Psoas muscle (tissue), 8 donors: ENCODE measurements around the gene CTNS. TPM values are rescaled to one million over a fixed set of nuclear protein-coding genes. Genes with fewer than 3 reads are reported as not detected.
"Not testable (repeated sequence)": the region's sequence is repeated elsewhere in the genome, so short reads cannot be mapped to it uniquely, and the experiment has no call there.

Source experiments
- ATAC-seq, 4 donors: fragments of 200-7000 bp; cut with Tn5 transposase; one replicate each; pipeline ENCODE4 v1.9.1; 2020; ENCODE audit warnings: moderate library complexity in 3 of 4, mild to moderate bottlenecking in 2 of 4
- DNase-seq, 2 donors: peaks; one replicate each; pipeline ENCODE4 v3.0.0-alpha.2; 2020
- H3K27ac ChIP-seq: fragments of 200-600 bp; one replicate; pipeline ENCODE4 v1.8.0; 2022
- H3K27me3 ChIP-seq, 3 donors: fragments of 200-600 bp in 1 of 3; one replicate each; pipeline versions ENCODE4 v1.6.1 to v1.8.0; 2013 to 2022; ENCODE audit warnings: low read length in 2 of 3, mild to moderate bottlenecking in 2 of 3, moderate library complexity in 1 of 3; ENCODE audit not compliant: insufficient read depth in 3 of 3
- H3K36me3 ChIP-seq, 2 donors: fragments of 200-600 bp in 1 of 2; one replicate each; pipeline versions ENCODE4 v1.6.1 to v1.8.0; 2013 to 2022; ENCODE audit warnings: low read depth in 1 of 2, mild to moderate bottlenecking in 1 of 2, moderate library complexity in 1 of 2; ENCODE audit not compliant: insufficient read depth in 1 of 2
- H3K4me1 ChIP-seq: fragments of 200-600 bp; one replicate; pipeline ENCODE4 v1.8.0; 2022
- H3K4me3 ChIP-seq: fragments of 200-600 bp; one replicate; pipeline ENCODE4 v1.8.0; 2022; ENCODE audit warnings: mild to moderate bottlenecking
- H3K9me3 ChIP-seq: fragments of 200-600 bp; one replicate; pipeline ENCODE4 v1.8.0; 2022
- CTCF ChIP-seq: fragments of 200-600 bp; IDR thresholded peaks from one replicate; pipeline ENCODE4 v1.8.0; 2022; ENCODE audit warnings: antibody characterized with exemption
- WGBS, 3 donors: extraction: QIAGEN DNeasy Blood & Tissue Kit; methylation state at CpG; one replicate each; pipeline versions ENCODE4 v1.1.6 to v1.1.7; 2013; 5-methylcytosine and 5-hydroxymethylcytosine counted together
- intact Hi-C, 2 donors: fragments of 100-400 bp; cut with DNase I; formaldehyde crosslinking; loops; one replicate each; pipeline versions ENCODE4 v1.11.0 to v1.14.2; 2022
- polyA plus RNA-seq, 3 donors: library from polyadenylated mRNA; stranded (reverse); fragments of 200-250 nt; gene quantifications; one replicate each; pipeline ENCODE4 v1.2.3, GENCODE V29; 2013
- total RNA-seq, 4 donors: library from RNA; stranded (reverse); fragmentation: NEBNext Ultra II Directional in 2 of 4; extraction: Animal tissue kit (Norgen Biotek cat#: 25700) in 2 of 4; gene quantifications; one replicate each; pipeline versions ENCODE4 v1.2.1 to v1.2.4, GENCODE V29; 2021 to 2023
- donor health status: healthy with polysubstance abuse.
- donor health status: DM: no; HTN: no; CAD: no; lungs with moderate emphysema.
- donor health status: Bipolar disorder and iron deficiency.
- donor health status: healthy.
- donor health status: DM: yes; HTN: yes; CAD: no.
- donor health status: DM: no; HTN: no; CAD: no.
- donor health status: DM: no; HTN: no; CAD: no.
- donor health status: DM: yes; HTN: yes; CAD: no.

Gene CTNS
- total and polyA plus RNA-seq, 7 donors, result 7.3 to 32.7 (median 10.1) TPM

GRCh38 chr17:3699951-3700350 is 63.4 kb downstream of the CTNS start:
- no peak for DNase-seq
- no peak for TF ChIP-seq CTCF
- WGBS, 3 donors, result 86 to 93% (median 89%) methylated on average over 4 of the region's 4 CpGs
- Histone ChIP-seq H3K27me3 (no peaks in the 10 kb centered on the region), H3K9me3 (no peaks in the 10 kb centered on the region), H3K4me3 (no peak overlapping the region), H3K36me3 (peaks cover 0 to 14% of the 10 kb centered on the region in 2 donors), H3K4me1 (no peaks in the 10 kb centered on the region), H3K27ac (no peak overlapping the region)
- intact Hi-C loops, result no loop called here
- no peak for ATAC-seq

DNA sequence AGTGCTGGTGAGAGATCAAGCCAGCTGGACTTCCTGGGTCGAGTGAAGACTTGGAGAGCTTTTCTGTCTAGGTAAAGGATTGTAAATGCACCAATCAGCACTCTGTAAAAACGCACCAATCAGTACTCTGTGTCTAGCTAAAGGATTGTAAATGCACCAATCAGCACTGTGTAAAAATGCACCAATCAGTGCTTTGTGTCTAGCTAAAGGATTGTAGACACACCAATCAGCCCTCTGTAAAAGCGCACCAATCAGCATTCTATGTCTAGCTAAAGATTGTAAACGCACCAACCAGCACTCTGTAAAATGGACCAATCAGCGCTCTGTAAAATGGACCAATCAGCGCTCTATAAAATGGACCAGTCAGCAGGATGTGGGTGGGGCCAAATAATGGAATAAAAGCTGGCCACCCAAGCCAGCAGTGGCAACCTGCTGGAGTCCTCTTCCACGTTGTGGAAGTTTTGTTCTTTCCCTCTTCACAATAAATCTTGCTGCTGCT is 65.5 kb downstream of the CTNS start:
- H3K4me1 ChIP-seq, H3K9me3 ChIP-seq, DNase-seq, ATAC-seq, intact Hi-C loops, H3K27me3 ChIP-seq, H3K27ac ChIP-seq, H3K4me3 ChIP-seq: not testable (repeated sequence)
- 83 to 94% (median 84%) methylated on average over 7 of the region's 7 CpGs for WGBS, 3 donors
- H3K36me3 ChIP-seq, result peaks cover 0 to 14% of the 10 kb centered on the region in 2 donors

GRCh38 chr17:3704931-3705717 is 68.6 kb downstream of the CTNS start:
- Histone ChIP-seq H3K4me1 (no peaks in the 10 kb centered on the region), H3K27me3 (no peaks in the 10 kb centered on the region), H3K27ac (peak overlapping the region; percentile 59), H3K36me3 (peaks cover 0 to 6% of the 10 kb centered on the region in 2 donors), H3K9me3 (no peaks in the 10 kb centered on the region), H3K4me3 (peak overlapping the region; percentile 17)
- TF ChIP-seq CTCF, result no peak
- 81 to 88% (median 83%) methylated on average over 20 of the region's 20 CpGs for WGBS, 3 donors
- intact Hi-C loops, result no loop called here
- ATAC-seq, result peak in 3 of 4 donors; percentile 25 to 41 (median 35)
- DNase-seq, result no peak

- peak overlapping the region; percentile 17 for H3K4me3 ChIP-seq
- WGBS, 3 donors, result 50 to 84% (median 78%) methylated on average over 1 of the region's 1 CpG
- H3K4me1 ChIP-seq, H3K27me3 ChIP-seq, intact Hi-C loops, H3K36me3 ChIP-seq, H3K9me3 ChIP-seq, DNase-seq: not testable (repeated sequence)
- H3K27ac ChIP-seq, result peak overlapping the region; percentile 59
- peak; percentile 45 to 83 (median 76) for ATAC-seq
Observed at GRCh38 chr17:3705718-3705984, 69.1 kb downstream of the CTNS start.

DNA sequence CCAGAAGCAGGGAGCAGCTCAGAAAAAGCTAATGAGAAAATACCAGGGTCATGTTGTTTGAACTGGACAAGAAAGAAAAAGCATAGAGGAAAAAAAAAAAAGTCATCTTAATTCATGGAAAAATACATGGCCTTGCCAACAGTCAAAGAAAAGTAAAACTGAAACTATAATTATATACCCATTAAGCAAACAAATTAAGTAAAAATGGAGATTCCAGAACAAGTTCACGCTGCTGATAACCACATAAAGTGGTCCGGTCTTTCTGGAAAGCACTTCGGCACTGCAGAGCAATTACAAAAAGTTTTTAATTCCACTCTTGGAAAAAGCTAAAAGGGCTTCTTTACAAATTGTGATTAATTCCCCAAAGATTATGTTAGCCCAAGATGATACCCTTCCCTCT is 71.8 kb downstream of the CTNS start:
- intact Hi-C loops, result no loop called here
- H3K4me3 ChIP-seq, result no peak overlapping the region
- ATAC-seq, result no peak
- H3K27me3 ChIP-seq, result no peaks in the 10 kb centered on the region
- 73 to 79% (median 78%) methylated on average over 3 of the region's 3 CpGs for whole genome bisulfite sequencing, 3 donors
- DNase-seq, result no peak
- no peak overlapping the region for H3K27ac ChIP-seq
- no peaks in the 10 kb centered on the region for H3K9me3 ChIP-seq
- peaks cover 0 to 19% of the 10 kb centered on the region in 2 donors for H3K36me3 ChIP-seq
- no peaks in the 10 kb centered on the region for H3K4me1 ChIP-seq
- no peak for TF ChIP-seq CTCF
